Body of pancreas (tissue), 4 donors: ENCODE data around the gene NISCH.

Experiments used
- CTCF ChIP-seq, 7 experiments: fragments of 450-650 bp in 4 of 7; fragments of 200-600 bp in 3 of 7; sonication (generic) in 3 of 7; IDR thresholded peaks; one replicate each; pipeline ENCODE4 v1.5.1; 2016 to 2019; ENCODE audit warnings: antibody characterized with exemption in 7 of 7
- POLR2A ChIP-seq, 3 donors: fragments of 450-650 bp; IDR thresholded peaks; one replicate each; pipeline ENCODE4 v1.6.1; 2016; ENCODE audit warnings: antibody characterized with exemption in 3 of 3, mild to moderate bottlenecking in 2 of 3

GRCh38 chr3:52441772-52442332 is 13.6 kb upstream of the NISCH start:
- TF ChIP-seq CTCF (IDR thresholded peaks at IDR 0.05) (no peak), POLR2A (IDR thresholded peaks at IDR 0.05) (no peak)
